GM23338 (cell line): Measurements from ENCODE around the gene XPNPEP2. TPM values are rescaled to one million over a fixed set of nuclear protein-coding genes. Genes with fewer than 3 reads are reported as not detected.

ENCODE experiments used
- ATAC-seq: fragments of 200-7000 bp; cut with Tn5 transposase; 3 replicates; pipeline ENCODE4 v1.9.1; 2020
- DNase-seq: peaks from one replicate; pipeline ENCODE4 v3.0.0-alpha.2; 2015; ENCODE audit warnings: low spot score
- H2AFZ ChIP-seq: fragments of 200-600 bp; sonication (generic); 2 replicates; pipeline ENCODE4 v1.8.0; 2016; ENCODE audit warnings: antibody characterized with exemption, mild to moderate bottlenecking, moderate library complexity
- H3F3A ChIP-seq: fragments of 200-600 bp; sonication (generic); replicated peaks from 2 replicates; pipeline ENCODE4 v1.8.0; 2017; ENCODE audit warnings: antibody characterized with exemption, mixed run types, low read depth
- H3K27ac ChIP-seq: fragments of 200-600 bp; sonication (generic); 2 replicates; pipeline ENCODE4 v1.6.1; 2016; ENCODE audit warnings: low read depth
- H3K27me3 ChIP-seq: fragments of 200-600 bp; sonication (generic); 2 replicates; pipeline ENCODE4 v1.8.0; 2016; ENCODE audit warnings: mild to moderate bottlenecking, mixed run types, moderate library complexity; ENCODE audit not compliant: insufficient read depth
- H3K36me3 ChIP-seq: fragments of 200-600 bp; sonication (generic); 2 replicates; pipeline ENCODE4 v1.8.0; 2016; ENCODE audit warnings: mild to moderate bottlenecking; ENCODE audit not compliant: insufficient read depth
- H3K4me1 ChIP-seq: fragments of 200-600 bp; sonication (generic); 2 replicates; pipeline ENCODE4 v1.8.0; 2016; ENCODE audit warnings: mild to moderate bottlenecking, moderate library complexity; ENCODE audit not compliant: insufficient read depth
- H3K4me2 ChIP-seq: fragments of 200-600 bp; sonication (generic); 2 replicates; pipeline ENCODE4 v1.7.1; 2017; ENCODE audit warnings: mixed run types
- H3K4me3 ChIP-seq: fragments of 200-600 bp; sonication (generic); 2 replicates; pipeline ENCODE4 v1.6.1; 2016; ENCODE audit warnings: mixed run types
- H3K79me2 ChIP-seq: fragments of 200-600 bp; sonication (generic); replicated peaks from 2 replicates; pipeline ENCODE4 v1.8.0; 2017; ENCODE audit warnings: mild to moderate bottlenecking; ENCODE audit not compliant: insufficient read depth
- H3K9me2 ChIP-seq: fragments of 200-600 bp; sonication (generic); 2 replicates; pipeline ENCODE4 v1.8.0; 2017; ENCODE audit not compliant: insufficient read depth
- H4K20me1 ChIP-seq: fragments of 200-600 bp; sonication (generic); replicated peaks from 2 replicates; pipeline ENCODE4 v1.8.0; 2017; ENCODE audit warnings: mild to moderate bottlenecking; ENCODE audit not compliant: insufficient read depth
- H3K27ac Mint-ChIP-seq: 2 replicates; pipeline ENCODE4 v1.8.0; 2020; ENCODE audit warnings: inconsistent platforms, mild to moderate bottlenecking, moderate library complexity, mixed read lengths
- H3K27me3 Mint-ChIP-seq: 3 replicates; pipeline ENCODE4 v1.8.0; 2022; ENCODE audit warnings: low read depth, mild to moderate bottlenecking, moderate library complexity, mixed read lengths, inconsistent platforms; ENCODE audit not compliant: insufficient read depth, poor library complexity
- H3K36me3 Mint-ChIP-seq: 3 replicates; pipeline ENCODE4 v1.8.0; 2021; ENCODE audit warnings: low read depth, mild to moderate bottlenecking, inconsistent platforms, moderate library complexity, mixed read lengths
- H3K4me1 Mint-ChIP-seq: 3 replicates; pipeline ENCODE4 v1.8.0; 2020; ENCODE audit warnings: mild to moderate bottlenecking, inconsistent platforms, mixed read lengths
- H3K4me3 Mint-ChIP-seq: 3 replicates; pipeline ENCODE4 v1.8.0; 2021; ENCODE audit warnings: moderate library complexity, mild to moderate bottlenecking, inconsistent platforms, mixed read lengths
- H3K9me3 Mint-ChIP-seq: 3 replicates; pipeline ENCODE4 v1.8.0; 2020; ENCODE audit warnings: moderate library complexity, mild to moderate bottlenecking, inconsistent platforms, mixed read lengths
- CREB1 ChIP-seq: fragments of 250-450 bp; sonication (Bioruptor Pico); IDR thresholded peaks from 2 replicates; pipeline ENCODE4 v1.5.0; 2020; ENCODE audit warnings: low read depth, mild to moderate bottlenecking, moderate library complexity
- NANOG ChIP-seq: IDR thresholded peaks from 2 replicates; pipeline ENCODE4 v1.6.1; 2016; ENCODE audit warnings: antibody characterized with exemption, borderline replicate concordance
- POLR2AphosphoS5 ChIP-seq: IDR thresholded peaks from 2 replicates; pipeline ENCODE4 v1.6.1; 2016; ENCODE audit warnings: antibody characterized with exemption, low read depth
- ZNF331 ChIP-seq: fragments of 250-450 bp; sonication (Bioruptor Pico); IDR thresholded peaks from 2 replicates; pipeline ENCODE4 v1.5.0; 2020; ENCODE audit warnings: low read depth, mild to moderate bottlenecking, moderate library complexity
- polyA plus RNA-seq: library from polyadenylated mRNA; unstranded; fragments of >200 nt; fragmentation: Nextera tagmentation; extraction: Ambion mirVana; gene quantifications from 2 replicates; pipeline ENCODE4 v1.2.1, GENCODE V29; 2016
- total RNA-seq: library from RNA; depleted of rRNA; stranded (reverse); fragments of >200 nt; shearing (Covaris generic); gene quantifications from 2 replicates; pipeline ENCODE4 v1.2.3, GENCODE V29; 2014
- TF ChIP-seq, protein P1 (sequence below): fragments of 250-450 bp; sonication (Bioruptor Pico); IDR thresholded peaks from 2 replicates; pipeline ENCODE4 v1.5.0; 2020; ENCODE audit warnings: mild to moderate bottlenecking, moderate library complexity
- TF ChIP-seq, protein P2 (sequence below): IDR thresholded peaks from one replicate; pipeline ENCODE4 v1.6.1; 2018; ENCODE audit warnings: antibody characterized with exemption; ENCODE audit not compliant: unreplicated experiment
- TF ChIP-seq, protein P3 (sequence below), 2 experiments: fragments of 200-600 bp in 1 of 2; sonication (generic) in 1 of 2; conservative IDR thresholded peaks; 2 replicates each; pipeline versions ENCODE4 v1.5.1 to v1.6.1; 2016 to 2017; ENCODE audit warnings: antibody characterized with exemption in 2 of 2, low read depth in 2 of 2, mild to moderate bottlenecking in 2 of 2, moderate library complexity in 1 of 2

The XPNPEP2 gene
- total and polyA plus RNA-seq, 2 experiments from 2014 or later, result not detected

DNA sequence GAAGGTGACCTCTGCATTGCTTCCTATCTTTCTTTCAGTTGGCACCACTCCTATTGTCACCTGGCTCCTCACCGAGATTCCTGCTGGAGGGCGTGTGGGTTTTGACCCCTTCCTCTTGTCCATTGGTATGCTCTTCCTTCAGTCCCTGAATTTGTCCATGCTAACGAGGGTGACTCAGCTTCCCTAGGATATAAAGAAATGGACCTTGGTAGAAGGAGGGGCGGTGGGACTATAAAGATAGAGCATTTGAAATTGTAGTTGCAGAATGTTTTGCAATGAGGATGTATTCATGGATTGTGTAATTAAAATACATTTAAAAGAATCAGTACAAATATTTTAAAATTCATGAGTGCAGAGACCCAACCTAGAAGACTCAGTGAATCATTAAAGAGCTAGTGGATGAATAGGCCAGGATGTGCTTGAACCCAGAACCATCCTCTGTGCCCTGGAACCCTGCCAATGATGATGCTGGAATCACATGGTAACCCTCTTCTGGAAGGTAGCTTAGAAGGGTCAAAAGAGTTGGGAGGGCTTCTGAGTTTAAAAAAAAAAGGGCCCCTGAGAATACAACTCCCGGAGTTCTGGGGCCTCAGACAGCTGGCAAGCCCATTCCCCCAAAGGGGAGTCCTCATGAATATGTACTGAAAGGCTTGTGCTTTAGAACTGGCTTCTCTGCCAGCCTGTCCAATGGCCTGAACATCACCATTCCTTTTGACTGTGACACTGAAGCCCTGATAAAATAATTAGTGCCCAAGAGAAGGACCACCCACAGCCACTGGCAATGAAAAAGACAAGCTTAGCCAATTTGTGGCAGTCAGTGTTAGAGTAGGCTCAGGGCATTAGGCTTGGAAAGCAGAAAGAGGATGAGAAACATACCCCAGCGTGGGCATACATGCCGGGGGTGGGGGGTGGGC, 8.0 kb downstream of the XPNPEP2 start (continued):
- no peak for TF ChIP-seq NANOG
- TF ChIP-seq ZNF331 (CRISPR knock-in tag), result no peak
- no peak for TF ChIP-seq POLR2AphosphoS5
- no peak for TF ChIP-seq CREB1 (CRISPR knock-in tag)
- TF ChIP-seq, protein P1, sequence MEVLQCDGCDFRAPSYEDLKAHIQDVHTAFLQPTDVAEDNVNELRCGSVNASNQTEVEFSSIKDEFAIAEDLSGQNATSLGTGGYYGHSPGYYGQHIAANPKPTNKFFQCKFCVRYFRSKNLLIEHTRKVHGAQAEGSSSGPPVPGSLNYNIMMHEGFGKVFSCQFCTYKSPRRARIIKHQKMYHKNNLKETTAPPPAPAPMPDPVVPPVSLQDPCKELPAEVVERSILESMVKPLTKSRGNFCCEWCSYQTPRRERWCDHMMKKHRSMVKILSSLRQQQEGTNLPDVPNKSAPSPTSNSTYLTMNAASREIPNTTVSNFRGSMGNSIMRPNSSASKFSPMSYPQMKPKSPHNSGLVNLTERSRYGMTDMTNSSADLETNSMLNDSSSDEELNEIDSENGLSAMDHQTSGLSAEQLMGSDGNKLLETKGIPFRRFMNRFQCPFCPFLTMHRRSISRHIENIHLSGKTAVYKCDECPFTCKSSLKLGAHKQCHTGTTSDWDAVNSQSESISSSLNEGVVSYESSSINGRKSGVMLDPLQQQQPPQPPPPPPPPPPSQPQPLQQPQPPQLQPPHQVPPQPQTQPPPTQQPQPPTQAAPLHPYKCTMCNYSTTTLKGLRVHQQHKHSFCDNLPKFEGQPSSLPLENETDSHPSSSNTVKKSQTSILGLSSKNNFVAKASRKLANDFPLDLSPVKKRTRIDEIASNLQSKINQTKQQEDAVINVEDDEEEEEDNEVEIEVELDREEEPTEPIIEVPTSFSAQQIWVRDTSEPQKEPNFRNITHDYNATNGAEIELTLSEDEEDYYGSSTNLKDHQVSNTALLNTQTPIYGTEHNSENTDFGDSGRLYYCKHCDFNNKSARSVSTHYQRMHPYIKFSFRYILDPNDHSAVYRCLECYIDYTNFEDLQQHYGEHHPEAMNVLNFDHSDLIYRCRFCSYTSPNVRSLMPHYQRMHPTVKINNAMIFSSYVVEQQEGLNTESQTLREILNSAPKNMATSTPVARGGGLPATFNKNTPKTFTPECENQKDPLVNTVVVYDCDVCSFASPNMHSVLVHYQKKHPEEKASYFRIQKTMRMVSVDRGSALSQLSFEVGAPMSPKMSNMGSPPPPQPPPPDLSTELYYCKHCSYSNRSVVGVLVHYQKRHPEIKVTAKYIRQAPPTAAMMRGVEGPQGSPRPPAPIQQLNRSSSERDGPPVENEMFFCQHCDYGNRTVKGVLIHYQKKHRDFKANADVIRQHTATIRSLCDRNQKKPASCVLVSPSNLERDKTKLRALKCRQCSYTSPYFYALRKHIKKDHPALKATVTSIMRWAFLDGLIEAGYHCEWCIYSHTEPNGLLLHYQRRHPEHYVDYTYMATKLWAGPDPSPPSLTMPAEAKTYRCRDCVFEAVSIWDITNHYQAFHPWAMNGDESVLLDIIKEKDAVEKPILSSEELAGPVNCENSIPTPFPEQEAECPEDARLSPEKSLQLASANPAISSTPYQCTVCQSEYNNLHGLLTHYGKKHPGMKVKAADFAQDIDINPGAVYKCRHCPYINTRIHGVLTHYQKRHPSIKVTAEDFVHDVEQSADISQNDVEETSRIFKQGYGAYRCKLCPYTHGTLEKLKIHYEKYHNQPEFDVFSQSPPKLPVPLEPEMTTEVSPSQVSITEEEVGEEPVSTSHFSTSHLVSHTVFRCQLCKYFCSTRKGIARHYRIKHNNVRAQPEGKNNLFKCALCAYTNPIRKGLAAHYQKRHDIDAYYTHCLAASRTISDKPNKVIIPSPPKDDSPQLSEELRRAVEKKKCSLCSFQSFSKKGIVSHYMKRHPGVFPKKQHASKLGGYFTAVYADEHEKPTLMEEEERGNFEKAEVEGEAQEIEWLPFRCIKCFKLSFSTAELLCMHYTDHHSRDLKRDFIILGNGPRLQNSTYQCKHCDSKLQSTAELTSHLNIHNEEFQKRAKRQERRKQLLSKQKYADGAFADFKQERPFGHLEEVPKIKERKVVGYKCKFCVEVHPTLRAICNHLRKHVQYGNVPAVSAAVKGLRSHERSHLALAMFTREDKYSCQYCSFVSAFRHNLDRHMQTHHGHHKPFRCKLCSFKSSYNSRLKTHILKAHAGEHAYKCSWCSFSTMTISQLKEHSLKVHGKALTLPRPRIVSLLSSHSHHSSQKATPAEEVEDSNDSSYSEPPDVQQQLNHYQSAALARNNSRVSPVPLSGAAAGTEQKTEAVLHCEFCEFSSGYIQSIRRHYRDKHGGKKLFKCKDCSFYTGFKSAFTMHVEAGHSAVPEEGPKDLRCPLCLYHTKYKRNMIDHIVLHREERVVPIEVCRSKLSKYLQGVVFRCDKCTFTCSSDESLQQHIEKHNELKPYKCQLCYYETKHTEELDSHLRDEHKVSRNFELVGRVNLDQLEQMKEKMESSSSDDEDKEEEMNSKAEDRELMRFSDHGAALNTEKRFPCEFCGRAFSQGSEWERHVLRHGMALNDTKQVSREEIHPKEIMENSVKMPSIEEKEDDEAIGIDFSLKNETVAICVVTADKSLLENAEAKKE (CRISPR knock-in tag), result no peak

DNA sequence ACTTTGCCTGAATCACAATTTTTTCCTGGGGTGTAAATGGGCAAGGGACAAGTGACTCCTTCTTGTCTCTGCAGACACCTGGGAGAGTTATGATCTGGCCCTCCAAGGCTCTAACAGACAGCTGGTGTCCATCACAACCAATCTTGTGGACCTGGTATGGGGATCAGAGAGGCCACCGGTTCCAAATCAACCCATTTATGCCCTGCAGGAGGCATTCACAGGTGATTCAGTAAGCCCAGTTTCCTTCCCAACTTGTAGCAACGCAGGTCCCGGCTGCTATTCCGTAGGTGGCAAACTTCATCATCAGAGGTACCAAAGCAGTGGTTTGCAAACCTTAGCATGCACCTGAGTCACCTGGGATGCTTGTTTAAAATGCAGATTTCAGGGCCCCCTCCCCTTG, 8.8 kb downstream of the XPNPEP2 start:
- no peaks in the 10 kb centered on the region; the same call in 2 of the 3 replicates for H3K9me3 Mint-ChIP-seq
- no peak overlapping the region for H3K27ac ChIP-seq
- TF ChIP-seq NANOG, result no peak
- TF ChIP-seq, protein P2, sequence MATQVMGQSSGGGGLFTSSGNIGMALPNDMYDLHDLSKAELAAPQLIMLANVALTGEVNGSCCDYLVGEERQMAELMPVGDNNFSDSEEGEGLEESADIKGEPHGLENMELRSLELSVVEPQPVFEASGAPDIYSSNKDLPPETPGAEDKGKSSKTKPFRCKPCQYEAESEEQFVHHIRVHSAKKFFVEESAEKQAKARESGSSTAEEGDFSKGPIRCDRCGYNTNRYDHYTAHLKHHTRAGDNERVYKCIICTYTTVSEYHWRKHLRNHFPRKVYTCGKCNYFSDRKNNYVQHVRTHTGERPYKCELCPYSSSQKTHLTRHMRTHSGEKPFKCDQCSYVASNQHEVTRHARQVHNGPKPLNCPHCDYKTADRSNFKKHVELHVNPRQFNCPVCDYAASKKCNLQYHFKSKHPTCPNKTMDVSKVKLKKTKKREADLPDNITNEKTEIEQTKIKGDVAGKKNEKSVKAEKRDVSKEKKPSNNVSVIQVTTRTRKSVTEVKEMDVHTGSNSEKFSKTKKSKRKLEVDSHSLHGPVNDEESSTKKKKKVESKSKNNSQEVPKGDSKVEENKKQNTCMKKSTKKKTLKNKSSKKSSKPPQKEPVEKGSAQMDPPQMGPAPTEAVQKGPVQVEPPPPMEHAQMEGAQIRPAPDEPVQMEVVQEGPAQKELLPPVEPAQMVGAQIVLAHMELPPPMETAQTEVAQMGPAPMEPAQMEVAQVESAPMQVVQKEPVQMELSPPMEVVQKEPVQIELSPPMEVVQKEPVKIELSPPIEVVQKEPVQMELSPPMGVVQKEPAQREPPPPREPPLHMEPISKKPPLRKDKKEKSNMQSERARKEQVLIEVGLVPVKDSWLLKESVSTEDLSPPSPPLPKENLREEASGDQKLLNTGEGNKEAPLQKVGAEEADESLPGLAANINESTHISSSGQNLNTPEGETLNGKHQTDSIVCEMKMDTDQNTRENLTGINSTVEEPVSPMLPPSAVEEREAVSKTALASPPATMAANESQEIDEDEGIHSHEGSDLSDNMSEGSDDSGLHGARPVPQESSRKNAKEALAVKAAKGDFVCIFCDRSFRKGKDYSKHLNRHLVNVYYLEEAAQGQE, result no peak
- TF ChIP-seq, protein P3, sequence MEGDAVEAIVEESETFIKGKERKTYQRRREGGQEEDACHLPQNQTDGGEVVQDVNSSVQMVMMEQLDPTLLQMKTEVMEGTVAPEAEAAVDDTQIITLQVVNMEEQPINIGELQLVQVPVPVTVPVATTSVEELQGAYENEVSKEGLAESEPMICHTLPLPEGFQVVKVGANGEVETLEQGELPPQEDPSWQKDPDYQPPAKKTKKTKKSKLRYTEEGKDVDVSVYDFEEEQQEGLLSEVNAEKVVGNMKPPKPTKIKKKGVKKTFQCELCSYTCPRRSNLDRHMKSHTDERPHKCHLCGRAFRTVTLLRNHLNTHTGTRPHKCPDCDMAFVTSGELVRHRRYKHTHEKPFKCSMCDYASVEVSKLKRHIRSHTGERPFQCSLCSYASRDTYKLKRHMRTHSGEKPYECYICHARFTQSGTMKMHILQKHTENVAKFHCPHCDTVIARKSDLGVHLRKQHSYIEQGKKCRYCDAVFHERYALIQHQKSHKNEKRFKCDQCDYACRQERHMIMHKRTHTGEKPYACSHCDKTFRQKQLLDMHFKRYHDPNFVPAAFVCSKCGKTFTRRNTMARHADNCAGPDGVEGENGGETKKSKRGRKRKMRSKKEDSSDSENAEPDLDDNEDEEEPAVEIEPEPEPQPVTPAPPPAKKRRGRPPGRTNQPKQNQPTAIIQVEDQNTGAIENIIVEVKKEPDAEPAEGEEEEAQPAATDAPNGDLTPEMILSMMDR (conservative IDR thresholded peaks at IDR 0.05; ENCODE audit: low read depth in 2 of 2), result no peak

More for the DNA sequence above, 8.8 kb downstream of the XPNPEP2 start:
- H2AFZ ChIP-seq, result no peak overlapping the region
- H3K4me1 Mint-ChIP-seq, result peaks cover 20% of the 10 kb centered on the region
- H3K4me1 ChIP-seq, result peaks cover 8% of the 10 kb centered on the region; the same call in 1 of the 2 replicates
- H3K36me3 ChIP-seq, result no peaks in the 10 kb centered on the region
- H3K4me2 ChIP-seq, result no peak overlapping the region
- H3K27me3 ChIP-seq, result no peaks in the 10 kb centered on the region
- H3K27ac Mint-ChIP-seq, result no peak overlapping the region
- H3K4me3 Mint-ChIP-seq, result no peak overlapping the region
- H3K9me2 ChIP-seq, result no peaks in the 10 kb centered on the region
- no peak overlapping the region for H3K4me3 ChIP-seq
- peaks cover 4% of the 10 kb centered on the region for H3K27me3 Mint-ChIP-seq
- H3F3A ChIP-seq, result no peaks in the 10 kb centered on the region
- DNase-seq, result no peak
- no peak for ATAC-seq
- no peaks in the 10 kb centered on the region for H3K36me3 Mint-ChIP-seq
- H3K79me2 ChIP-seq, result no peaks in the 10 kb centered on the region
- no peaks in the 10 kb centered on the region for H4K20me1 ChIP-seq
